HCT116 (cell line): Measurements from ENCODE around the gene GFPT1. TPM values are rescaled to one million over a fixed set of nuclear protein-coding genes. Genes with fewer than 3 reads are reported as not detected.

Experiments
- ATAC-seq: fragments of 200-7000 bp; cut with Tn5 transposase; 2 replicates; pipeline ENCODE4 v1.9.1; 2020; ENCODE audit warnings: mild to moderate bottlenecking, moderate library complexity
- BruUV-seq: library from RNA; stranded (reverse); fragments of 400-500 nt; replicated peaks from 2 replicates; lab custom pipeline; 2021; lab: Mats Ljungman, UMichigan
- CTCF ChIA-PET: fragments of 300-600 bp; sonication (Branson Sonifier 250); formaldehyde crosslinking; loops from one replicate; lab custom pipeline; 2021; ENCODE audit warnings: antibody characterized with exemption; lab: Charles Lee
- POLR2A ChIA-PET: fragments of 300-600, 350-600 bp; sonication (Branson Sonifier 250); formaldehyde crosslinking; loops from one replicate; lab custom pipeline; 2021; ENCODE audit warnings: antibody characterized with exemption; lab: Charles Lee
- RAD21 ChIA-PET, 2 experiments: fragments of 300-600 bp; sonication (Branson Sonifier 250); formaldehyde crosslinking; loops; one replicate each; lab custom pipeline; 2023; ENCODE audit warnings: low total read pairs in 2 of 2; ENCODE audit not compliant: uncharacterized antibody in 2 of 2, unreplicated experiment in 2 of 2, low non-redundant PET in 1 of 2; lab: Charles Lee
- DNase-seq: peaks from one replicate; pipeline ENCODE4 v3.0.0-alpha.2; 2010; ENCODE audit warnings: low read depth, low spot score
- H2AFZ ChIP-seq: fragments of 200-600 bp; shearing (Covaris generic), sonication (generic); 2 replicates; pipeline ENCODE4 v1.6.1; 2017; ENCODE audit warnings: low read depth, mixed run types, mixed read lengths, antibody characterized with exemption, low read length; ENCODE audit not compliant: poor library complexity, severe bottlenecking
- H3K27ac ChIP-seq: 2 replicates; pipeline ENCODE4 v1.5.1; 2012; ENCODE audit warnings: low read depth, low read length
- H3K27me3 ChIP-seq: fragments of 200-600 bp; sonication (generic); 2 replicates; pipeline ENCODE4 v1.6.1; 2016; ENCODE audit warnings: mixed run types, low read length, mixed read lengths; ENCODE audit not compliant: insufficient read depth
- H3K36me3 ChIP-seq, 2 experiments: fragments of 200-500 bp in 1 of 2; fragments of 200-600 bp in 1 of 2; sonication (Bioruptor generic) in 1 of 2; sonication (generic) in 1 of 2; 2 replicates each; pipeline versions ENCODE4 v1.5.1 to v1.6.1; 2014 to 2016; ENCODE audit warnings: low read length in 2 of 2, inconsistent platforms in 1 of 2, mixed read lengths in 1 of 2, mixed run types in 1 of 2; ENCODE audit not compliant: insufficient read depth in 2 of 2, control insufficient read depth in 1 of 2
- H3K4me1 ChIP-seq, 2 experiments: fragments of 200-600 bp in 1 of 2; sonication (generic) in 1 of 2; 2 replicates each; pipeline versions ENCODE4 v1.5.1 to v1.6.1; 2012 to 2017; ENCODE audit warnings: low read length in 2 of 2, inconsistent platforms in 1 of 2, mild to moderate bottlenecking in 1 of 2, mixed read lengths in 1 of 2, mixed run types in 1 of 2, moderate library complexity in 1 of 2; ENCODE audit not compliant: insufficient read depth in 2 of 2, control insufficient read depth in 1 of 2
- H3K4me2 ChIP-seq: fragments of 200-600 bp; sonication (generic); 2 replicates; pipeline ENCODE4 v1.6.1; 2017; ENCODE audit warnings: mixed run types, low read length, mixed read lengths
- H3K4me3 ChIP-seq, 2 experiments: fragments of 200-600 bp in 1 of 2; sonication (generic) in 1 of 2; replicated peaks in 1 of 2; 2 replicates each; pipeline ENCODE4 v1.5.1; 2011 to 2016; ENCODE audit warnings: low read length in 2 of 2, control low read depth in 1 of 2, low read depth in 1 of 2, mild to moderate bottlenecking in 1 of 2, mixed read lengths in 1 of 2, mixed run types in 1 of 2
- H3K79me2 ChIP-seq: fragments of 200-600 bp; sonication (generic); 2 replicates; pipeline ENCODE4 v1.6.1; 2017; ENCODE audit warnings: mild to moderate bottlenecking, mixed run types, low read length, moderate library complexity, mixed read lengths; ENCODE audit not compliant: insufficient read depth
- H3K9ac ChIP-seq: fragments of 200-600 bp; sonication (generic); 2 replicates; pipeline ENCODE4 v1.6.1; 2016; ENCODE audit warnings: low read length, mixed read lengths
- H3K9me2 ChIP-seq: fragments of 200-600 bp; sonication (generic), shearing (Covaris generic); 2 replicates; pipeline ENCODE4 v1.6.1; 2017; ENCODE audit warnings: mixed run types, mild to moderate bottlenecking, moderate library complexity; ENCODE audit not compliant: insufficient read depth
- H3K9me3 ChIP-seq, 2 experiments: fragments of 200-500 bp in 1 of 2; fragments of 200-600 bp in 1 of 2; sonication (Bioruptor generic) in 1 of 2; sonication (generic) in 1 of 2; 2 replicates each; pipeline ENCODE4 v1.6.1; 2014 to 2017; ENCODE audit warnings: low read length in 2 of 2, mixed read lengths in 2 of 2, inconsistent platforms in 1 of 2, low read depth in 1 of 2, mild to moderate bottlenecking in 1 of 2, mixed run types in 1 of 2, moderate library complexity in 1 of 2; ENCODE audit not compliant: control insufficient read depth in 1 of 2, insufficient read depth in 1 of 2
- H4K20me1 ChIP-seq: fragments of 200-600 bp; sonication (generic), shearing (Covaris generic); 2 replicates; pipeline ENCODE4 v1.6.1; 2017; ENCODE audit warnings: mixed run types, mild to moderate bottlenecking, moderate library complexity; ENCODE audit not compliant: insufficient read depth
- EGR1 ChIP-seq: IDR thresholded peaks from 2 replicates; pipeline ENCODE4 v1.6.1; 2012; ENCODE audit warnings: low read depth
- FOSL1 ChIP-seq: IDR thresholded peaks from 2 replicates; pipeline ENCODE4 v1.6.1; 2012; ENCODE audit warnings: low read depth
- POLR2A ChIP-seq: IDR thresholded peaks from 2 replicates; pipeline ENCODE4 v1.7.0; 2011; ENCODE audit warnings: borderline replicate concordance; ENCODE audit not compliant: insufficient read depth, insufficient read length; ENCODE audit errors: extremely low read depth
- REST ChIP-seq: IDR thresholded peaks from 2 replicates; pipeline ENCODE4 v1.6.1; 2012; ENCODE audit warnings: low read depth
- SIN3A ChIP-seq: IDR thresholded peaks from 2 replicates; pipeline ENCODE4 v1.6.1; 2012; ENCODE audit warnings: low read depth
- SP1 ChIP-seq: IDR thresholded peaks from 2 replicates; pipeline ENCODE4 v1.6.1; 2012; ENCODE audit warnings: low read depth
- intact Hi-C: fragments of 100-400 bp; cut with micrococcal nuclease; formaldehyde crosslinking; loops from 2 replicates; pipeline ENCODE4 v1.10.0; 2022
- total RNA-seq: library from RNA; stranded (reverse); gene quantifications from one replicate; pipeline ENCODE4 v1.2.1, GENCODE V29; 2021; ENCODE audit not compliant: unreplicated experiment

Gene GFPT1
- total RNA-seq, 1 experiment from 2014 or later, result 62.4 TPM

- ChIA-PET CTCF (interaction anchor here (0.5 to 1.5 kb wide), 3 partner anchors 14 to 45 kb away, joined by 3 to 4 read pairs (median 3); no protein-coding TSS in a partner anchor), POLR2A (no interaction called here), RAD21 (no interaction called here)
- ATAC-seq (no peak), DNase-seq (no peak)
- Histone ChIP-seq H3K4me2 (no peak overlapping the region), H3K9ac (no peak overlapping the region), H3K27me3 (no peaks in the 10 kb centered on the region), H3K9me2 (no peaks in the 10 kb centered on the region), H3K9me3 (no peaks in the 10 kb centered on the region), H3K4me3 (no peak overlapping the region), H3K79me2 (peaks cover 52% of the 10 kb centered on the region), H2AFZ (no peak overlapping the region), H4K20me1 (no peaks in the 10 kb centered on the region), H3K36me3 (0 out of 4 replicates have a peak, but pooled peaks cover 0 to 3% of the 10 kb centered on the region in 2 experiments), H3K4me1 (no peaks in the 10 kb centered on the region; a peak in 1 of 4 replicates), H3K27ac (no peak overlapping the region)
- no peak for TF ChIP-seq FOSL1
- no peak for TF ChIP-seq EGR1
- no peak for TF ChIP-seq REST
- TF ChIP-seq POLR2A, result no peak
- TF ChIP-seq SP1, result no peak
- TF ChIP-seq SIN3A, result no peak
- intact Hi-C loops, result no loop called here
- BruUV-seq, result no TSS peak
These were observed 10.6 kb downstream of the GFPT1 start for GRCh38 chr2:69376403-69376802.
